H1 (cell line): ENCODE results near the gene FOXC1. TPM values are rescaled to one million over a fixed set of nuclear protein-coding genes. Genes with fewer than 3 reads are reported as not detected.

Source experiments
- CHD1 ChIP-seq: IDR thresholded peaks from 2 replicates; pipeline ENCODE4 v1.6.1; 2012; ENCODE audit warnings: low read depth, low read length, improper control_type of control experiment
- EGR1 ChIP-seq: IDR thresholded peaks from 2 replicates; pipeline ENCODE4 v1.6.1; 2011; ENCODE audit warnings: low read depth, low read length, borderline replicate concordance
- EZH2 ChIP-seq: fragments of 200-600 bp; sonication (generic); IDR thresholded peaks from 2 replicates; pipeline ENCODE4 v1.7.1; 2012; ENCODE audit warnings: low read depth, mild to moderate bottlenecking, moderate library complexity, low read length, inconsistent platforms; ENCODE audit not compliant: severe bottlenecking
- NANOG ChIP-seq: IDR thresholded peaks from 2 replicates; pipeline ENCODE4 v1.6.1; 2011; ENCODE audit warnings: low read length, low read depth, mild to moderate bottlenecking, inconsistent platforms; ENCODE audit not compliant: insufficient read depth, poor library complexity, severe bottlenecking
- SIX5 ChIP-seq: IDR thresholded peaks from 2 replicates; pipeline ENCODE4 v1.6.1; 2011; ENCODE audit warnings: mild to moderate bottlenecking, low read depth, low read length
- polyA plus RNA-seq, 7 experiments: library from polyadenylated mRNA; depleted of rRNA in 3 of 7; stranded (reverse) in 5 of 7; unstranded in 2 of 7; fragments of >200 nt in 5 of 7; fragments of 200-250 nt in 2 of 7; gene quantifications; 1 replicate in 5 of 7; 2 replicates in 1 of 7; 4 replicates in 1 of 7; pipeline versions ENCODE4 v1.2.1 to v1.2.3, GENCODE V29; 2011 to 2013; ENCODE audit warnings: missing spikeins in 2 of 7, mixed read lengths in 2 of 7
- total RNA-seq: library from RNA; stranded (reverse); fragmentation: NEBNext Ultra II Directional; extraction: Animal tissue kit (Norgen Biotek cat#: 25700); gene quantifications from 2 replicates; pipeline ENCODE4 v1.2.1, GENCODE V29; 2021

The FOXC1 gene
- total and polyA plus RNA-seq, 2 of the 8 experiments (the other 6 are each of a cell fraction or from before 2014, with no cell fraction given): 0.22 TPM; not detected in 1

GRCh38 chr6:1620504-1621069 lies 10.9 kb downstream of the FOXC1 start (continued):
- TF ChIP-seq CHD1 (no peak), SIX5 (no peak), EGR1 (no peak), NANOG (no peak), EZH2 (peak; percentile 86)
